Activated CD4-positive, alpha-beta T cell treated with anti-CD3 and anti-CD28 coated beads for 48 hours (primary cell): ENCODE data around the gene DNAH10.

Experiments
- DNase-seq: peaks from one replicate; pipeline ENCODE4 v3.0.0-alpha.2; 2020

The DNAH10 gene

DNA sequence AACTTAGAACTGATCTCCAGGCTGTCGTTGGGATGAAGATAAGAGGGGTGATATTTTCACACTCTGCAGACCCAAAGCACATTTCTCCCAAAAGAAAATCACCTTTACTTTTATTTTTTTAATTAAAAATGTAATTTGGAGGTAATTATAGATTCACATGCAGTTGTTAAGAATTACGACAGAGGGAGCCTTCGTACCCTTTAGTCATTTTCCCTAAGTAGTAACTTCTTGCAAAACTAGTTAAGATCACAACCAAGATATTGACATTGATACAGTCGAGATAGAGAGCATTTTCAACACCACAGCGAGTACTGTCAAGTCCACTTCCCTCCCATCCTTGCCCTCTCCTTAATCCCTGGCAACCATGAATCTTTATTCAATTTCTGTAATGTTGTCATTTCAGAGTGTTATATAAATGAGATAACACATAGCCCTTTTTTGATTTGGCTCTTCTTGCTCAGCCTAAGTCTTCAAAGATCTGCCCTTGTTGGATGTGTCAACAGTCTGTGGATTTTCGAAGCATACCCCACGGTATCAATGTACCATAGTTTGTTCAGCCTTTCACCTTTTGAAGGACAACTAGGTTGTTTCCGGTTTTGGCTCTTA lies 39.6 kb downstream of the DNAH10 start:
- DNase-seq = no peak

DNA sequence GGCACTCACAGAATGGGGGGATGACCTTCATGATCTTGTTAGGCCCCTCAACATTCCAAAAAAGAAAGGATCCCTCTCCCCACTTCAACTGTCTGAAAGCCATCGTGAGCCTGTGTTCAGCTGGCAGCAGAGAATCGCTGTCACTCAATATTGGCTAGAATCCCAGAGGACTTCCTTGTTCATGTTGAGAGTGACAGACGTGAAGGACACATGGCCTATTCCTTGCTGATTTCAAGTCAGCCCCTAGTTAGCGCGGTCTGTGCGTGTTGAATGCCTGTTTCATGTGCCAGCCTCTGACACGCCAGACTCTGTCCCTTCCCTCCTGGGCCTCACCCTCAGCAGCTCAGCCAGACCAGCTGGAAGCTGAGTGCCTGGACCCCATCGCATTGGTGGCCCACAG lies 43.1 kb downstream of the DNAH10 start:
- DNase-seq = no peak

DNA sequence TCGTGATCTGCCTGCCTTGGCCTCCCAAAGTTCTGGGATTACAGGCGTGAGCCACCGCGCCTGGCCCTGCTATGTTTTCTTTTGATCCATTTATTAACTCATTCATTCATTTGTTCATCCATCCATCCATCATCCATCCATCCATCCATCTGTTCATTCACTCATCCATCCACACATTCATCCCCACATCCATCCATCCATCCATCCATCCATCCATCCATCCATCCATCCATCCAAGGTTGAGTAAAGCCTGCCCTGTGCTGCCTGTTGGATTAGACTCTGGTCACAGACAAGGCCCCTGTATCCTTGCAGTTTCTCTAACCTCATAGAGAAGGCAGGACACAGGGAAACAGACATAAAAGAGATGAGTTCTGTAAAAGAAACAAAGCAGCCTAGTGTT lies 44.9 kb downstream of the DNAH10 start:
- DNase-seq = no peak

DNA sequence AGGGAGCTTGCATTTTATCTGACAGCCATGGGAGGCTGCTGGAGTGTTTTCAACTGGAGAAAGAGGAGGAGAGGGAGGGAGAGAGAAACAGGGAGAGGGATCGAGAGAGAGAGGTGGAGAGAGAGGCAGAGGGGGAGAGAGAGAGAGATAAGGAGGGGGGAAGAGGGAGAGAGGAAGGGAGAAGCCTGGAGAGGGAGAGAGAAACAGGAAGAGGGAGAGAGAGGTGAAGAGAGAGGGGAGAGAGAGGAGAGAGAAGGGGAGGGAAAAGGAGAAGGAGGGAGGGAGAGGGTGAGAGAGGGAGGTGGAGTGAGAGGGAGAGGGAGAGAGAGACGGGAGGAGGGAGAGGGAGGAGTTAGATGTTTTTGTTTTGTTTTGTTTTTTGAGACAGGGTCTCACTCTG lies 45.6 kb downstream of the DNAH10 start:
- DNase-seq = no peak

DNA sequence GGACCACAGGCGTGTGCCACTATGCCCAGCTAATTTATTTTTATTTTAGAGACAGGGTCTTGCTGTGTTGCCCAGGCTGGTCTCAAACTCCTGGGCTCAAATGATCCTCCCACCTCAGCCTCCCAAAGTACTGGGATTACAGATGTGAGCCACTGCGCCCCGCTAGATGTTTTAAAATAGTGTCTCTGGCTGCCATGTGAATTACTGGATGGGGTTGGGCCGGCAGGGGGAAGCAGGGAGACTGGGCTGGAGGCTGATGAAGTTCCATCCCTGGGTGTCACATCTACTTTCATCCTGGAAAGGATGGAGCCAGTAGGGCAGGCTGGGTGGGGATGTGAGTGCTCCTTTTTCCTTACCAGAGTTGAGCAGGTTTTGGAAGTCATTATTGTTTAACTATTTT lies 46.1 kb downstream of the DNAH10 start:
- DNase-seq = no peak

DNA sequence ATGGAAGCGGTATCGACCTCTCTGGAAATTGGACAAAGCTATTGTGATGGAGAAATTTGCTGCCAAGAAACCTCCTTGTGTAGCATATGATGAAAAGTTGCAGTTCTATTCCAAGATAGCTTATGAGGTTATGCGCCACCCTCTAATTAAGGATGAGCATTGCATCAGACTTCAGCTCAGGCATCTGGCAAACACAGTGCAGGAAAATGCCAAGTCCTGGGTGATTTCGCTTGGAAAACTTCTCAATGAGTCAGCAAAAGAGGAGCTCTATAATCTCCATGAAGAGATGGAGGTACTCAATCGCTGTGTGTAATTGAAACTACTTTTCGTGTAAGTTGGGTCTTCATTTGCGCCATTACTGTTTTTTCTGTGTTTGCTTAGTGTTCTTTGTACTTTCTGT lies 51.2 kb downstream of the DNAH10 start:
- no peak for DNase-seq

DNA sequence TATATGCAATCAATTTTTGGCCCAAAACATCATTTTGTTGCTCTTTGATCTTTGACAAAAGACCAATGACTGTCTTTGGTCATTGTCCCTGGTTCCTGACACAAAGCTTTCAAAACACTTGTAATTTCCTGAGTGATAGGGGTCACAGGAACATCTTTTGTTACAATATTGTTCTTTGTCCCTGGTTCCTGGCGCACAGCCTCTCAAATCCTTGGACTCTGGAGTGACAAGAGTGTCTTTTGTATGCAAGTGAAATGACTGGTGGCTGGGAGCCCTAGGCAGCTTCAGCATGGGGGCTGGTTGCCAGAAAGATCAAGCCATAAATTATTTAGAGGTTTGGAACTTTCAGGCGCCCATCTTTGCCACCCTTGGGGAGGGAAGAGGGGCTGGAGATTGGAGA lies 53.9 kb downstream of the DNAH10 start:
- no peak for DNase-seq

DNA sequence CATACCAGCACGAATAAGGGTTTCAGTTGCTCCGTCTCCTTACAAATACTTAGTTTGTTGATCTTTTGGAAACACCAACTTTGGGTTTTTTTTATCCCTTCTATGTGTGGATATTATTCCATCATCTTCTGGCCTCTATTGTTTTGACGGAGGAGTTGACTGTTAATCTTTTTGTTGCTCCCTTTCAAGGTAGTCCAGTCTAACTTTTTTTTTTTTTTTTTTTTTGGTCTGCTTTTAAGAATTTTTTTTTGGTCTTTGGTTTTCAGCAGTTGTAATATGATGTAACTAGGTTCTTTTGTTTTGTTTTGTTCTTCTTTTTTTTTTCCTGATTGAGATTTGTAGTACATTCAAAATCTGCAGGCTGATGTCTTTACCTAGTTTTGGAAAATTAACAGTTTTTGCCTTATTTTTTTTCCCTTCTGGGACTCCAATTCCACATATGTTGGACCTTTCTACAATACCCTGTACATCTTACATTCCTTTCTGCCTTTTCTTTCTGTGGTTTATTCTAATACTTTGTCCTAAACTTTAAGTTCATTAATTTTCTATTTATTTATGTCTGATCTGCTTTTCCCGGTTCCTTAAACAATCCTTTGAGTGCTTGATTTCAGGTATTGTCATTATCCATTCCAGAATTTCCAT lies 54.9 kb downstream of the DNAH10 start:
- no peak for DNase-seq

DNA sequence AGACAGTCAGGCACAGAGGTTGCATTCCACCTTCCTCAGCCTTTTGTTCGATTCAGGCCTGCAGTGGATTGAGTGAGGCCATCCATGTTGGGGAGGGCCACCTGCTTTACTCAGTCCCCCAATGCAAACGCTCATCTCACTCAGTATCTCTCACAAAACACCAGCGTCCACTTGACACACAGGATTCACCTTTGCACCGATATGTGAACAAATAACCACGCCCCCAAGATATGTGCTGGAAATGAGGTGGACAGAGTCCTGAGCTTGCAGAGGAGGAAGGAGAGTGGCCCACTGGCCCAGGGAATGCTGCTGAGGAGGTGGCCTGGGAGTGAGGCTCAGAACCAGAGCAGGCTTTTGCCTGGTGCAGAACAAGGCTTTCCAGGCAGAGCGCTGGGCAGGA lies 60.7 kb downstream of the DNAH10 start:
- no peak for DNase-seq

DNA sequence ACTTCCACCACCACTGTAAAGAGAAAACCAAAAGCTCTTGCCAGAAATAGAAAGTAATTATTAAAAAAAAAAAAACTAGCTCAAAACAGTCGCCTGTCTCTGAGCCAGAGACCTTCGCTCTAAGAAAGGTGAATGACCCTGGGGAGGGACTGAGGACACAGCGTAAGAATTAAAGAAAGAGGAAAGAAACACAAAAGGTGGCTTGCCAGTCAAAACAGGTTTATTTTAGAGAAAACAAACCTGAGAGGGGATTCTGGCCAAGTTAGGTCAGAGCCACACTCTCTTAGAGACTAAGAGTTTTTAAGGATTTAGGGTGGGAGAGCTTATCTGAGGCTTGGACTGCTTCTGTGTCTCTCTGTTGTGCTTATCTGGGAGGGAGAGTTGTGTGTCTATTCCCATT lies 66.0 kb downstream of the DNAH10 start:
- no peak for DNase-seq

DNA sequence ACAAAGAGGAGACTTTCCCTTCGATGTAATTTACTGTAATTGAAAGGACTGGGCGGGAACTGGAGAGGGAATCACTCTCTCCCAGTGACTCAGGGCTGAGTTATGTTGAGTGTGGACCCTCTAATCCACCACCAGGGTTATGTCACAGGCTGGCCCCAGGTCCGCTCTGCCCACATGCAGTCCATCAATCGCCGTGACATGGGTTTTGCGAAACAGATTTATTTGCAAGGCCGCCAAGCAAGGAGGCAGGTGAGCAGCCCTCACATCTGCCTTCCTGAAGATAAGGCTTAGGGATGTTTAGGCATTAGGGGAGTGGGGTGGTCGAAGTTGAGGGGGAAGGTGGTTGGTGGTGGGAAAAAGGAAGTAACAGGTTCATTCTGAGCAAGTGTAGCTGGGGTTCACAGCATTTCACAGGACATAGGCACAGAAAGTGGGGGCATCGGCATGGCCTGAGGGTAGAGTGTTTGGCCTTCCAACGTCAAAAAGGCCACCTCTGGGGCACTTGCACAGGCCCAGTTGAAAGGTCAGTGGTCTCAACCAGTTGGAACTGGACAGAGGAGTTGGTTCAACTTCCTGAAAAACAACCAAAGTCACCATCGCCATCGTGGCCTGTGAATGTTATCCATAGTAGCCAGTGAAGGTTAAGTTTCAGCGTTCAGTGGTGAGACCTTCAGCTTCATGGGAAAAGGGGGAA lies 66.9 kb downstream of the DNAH10 start:
- DNase-seq = no peak

DNA sequence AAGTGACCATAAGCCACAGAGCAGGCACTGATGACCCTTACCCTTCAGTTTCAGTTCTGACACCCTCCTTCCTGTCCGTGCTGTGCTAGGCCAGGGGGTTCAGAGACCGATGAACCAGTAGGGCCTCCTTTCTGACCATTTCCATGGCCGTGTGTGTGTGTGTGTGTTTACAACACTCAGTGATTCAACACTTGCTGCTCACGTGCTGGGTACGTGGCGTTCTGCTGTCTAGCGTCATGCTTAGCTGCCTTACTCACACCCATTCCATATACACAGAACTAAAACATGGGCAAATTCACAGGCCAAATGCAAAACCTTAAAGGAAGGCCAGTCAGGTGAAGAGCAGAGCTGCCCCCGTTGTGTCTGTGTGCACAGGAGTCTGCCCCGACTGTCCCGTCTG lies 67.5 kb downstream of the DNAH10 start:
- DNase-seq = no peak

DNA sequence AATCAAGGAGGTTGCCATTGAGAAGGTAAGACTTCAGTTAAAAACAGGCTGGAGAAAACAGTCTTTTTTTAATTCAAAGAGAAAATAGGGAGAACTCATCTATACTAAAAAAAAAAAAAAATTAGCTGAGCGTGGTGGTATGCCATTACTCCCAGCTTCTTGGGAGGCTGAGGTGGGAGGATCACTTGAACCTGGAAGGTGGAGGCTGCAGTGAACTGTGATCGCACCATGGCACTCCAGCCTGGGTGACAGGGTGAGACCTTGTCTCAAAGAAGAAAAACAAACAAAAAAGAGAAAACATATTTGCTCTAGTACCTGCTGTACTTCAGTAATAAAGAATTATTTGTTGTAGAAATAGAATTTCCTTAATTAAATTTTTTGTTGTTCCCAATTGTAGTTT lies 68.6 kb downstream of the DNAH10 start:
- DNase-seq = no peak

DNA sequence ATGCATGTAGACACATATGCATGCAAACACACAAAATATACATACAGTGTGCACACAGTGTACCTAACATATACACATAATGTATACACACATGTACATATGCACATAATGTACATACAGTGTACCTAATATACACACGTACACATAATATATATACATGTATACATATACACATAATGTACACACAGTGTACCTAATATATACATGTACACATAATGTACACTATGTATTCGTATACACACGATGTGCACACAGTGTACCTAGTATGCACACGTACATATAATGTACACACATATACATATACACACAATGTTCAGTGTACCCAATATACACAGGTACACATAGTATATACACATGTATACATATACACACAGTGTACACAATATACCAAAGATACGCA lies 70.0 kb downstream of the DNAH10 start:
- no peak for DNase-seq

DNA sequence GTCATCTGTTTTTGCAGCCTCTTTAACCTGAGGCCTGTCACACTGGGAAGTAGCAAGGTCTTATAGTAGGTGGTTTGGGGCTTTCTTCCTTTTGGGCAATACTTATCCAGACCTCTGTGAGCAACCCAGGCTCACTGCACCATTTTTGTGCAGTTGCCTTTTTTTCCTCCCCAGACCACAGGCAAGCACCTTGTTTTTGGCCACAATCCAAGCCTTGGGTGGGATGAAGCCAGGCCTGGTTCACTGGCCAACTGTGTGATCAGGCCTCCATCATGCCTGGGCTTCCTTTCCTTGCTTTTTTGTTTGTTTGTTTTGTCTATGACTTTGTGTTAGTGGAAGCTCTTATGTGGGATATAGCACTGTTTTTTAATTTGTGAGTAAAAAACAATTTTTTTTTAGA lies 71.7 kb downstream of the DNAH10 start:
- no peak for DNase-seq

DNA sequence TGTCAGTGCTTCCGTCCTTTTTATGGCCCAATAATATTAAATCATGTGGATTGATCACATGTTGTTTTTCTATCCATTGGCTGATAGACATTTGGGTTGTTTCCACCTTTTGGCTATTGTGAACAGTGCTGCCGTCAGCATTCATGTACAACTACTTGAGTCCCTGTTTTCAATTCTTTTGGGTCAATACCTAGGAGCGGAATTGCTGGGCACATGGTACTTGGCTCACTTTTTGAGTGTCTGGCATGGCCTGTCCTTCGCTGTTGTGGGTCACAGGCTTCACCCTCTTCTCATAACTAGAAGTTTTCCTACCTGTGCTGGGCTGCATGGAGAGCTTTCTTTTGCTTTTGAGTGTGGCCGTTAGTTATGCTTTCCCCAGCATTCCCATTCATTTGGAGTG lies 72.7 kb downstream of the DNAH10 start:
- DNase-seq = no peak

DNA sequence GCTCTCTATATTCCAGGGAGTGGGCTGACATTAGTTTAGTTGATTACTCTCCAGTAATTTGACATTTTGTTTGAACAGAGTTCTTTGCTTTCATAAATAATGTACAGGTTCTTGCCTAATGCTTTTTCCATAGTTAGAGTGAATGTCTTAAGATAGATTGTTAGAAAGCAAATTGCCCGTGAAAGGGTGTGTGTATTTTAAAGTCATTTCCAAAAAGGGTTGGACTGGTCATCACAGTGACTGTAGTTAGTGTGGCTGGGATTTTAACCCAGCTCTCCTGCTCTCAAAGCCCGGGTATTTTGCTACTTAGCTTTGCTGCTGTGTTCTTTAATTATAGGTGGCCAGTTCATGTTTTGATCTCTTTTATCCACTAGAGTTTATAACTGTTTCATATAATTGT lies 74.2 kb downstream of the DNAH10 start:
- DNase-seq = no peak

DNA sequence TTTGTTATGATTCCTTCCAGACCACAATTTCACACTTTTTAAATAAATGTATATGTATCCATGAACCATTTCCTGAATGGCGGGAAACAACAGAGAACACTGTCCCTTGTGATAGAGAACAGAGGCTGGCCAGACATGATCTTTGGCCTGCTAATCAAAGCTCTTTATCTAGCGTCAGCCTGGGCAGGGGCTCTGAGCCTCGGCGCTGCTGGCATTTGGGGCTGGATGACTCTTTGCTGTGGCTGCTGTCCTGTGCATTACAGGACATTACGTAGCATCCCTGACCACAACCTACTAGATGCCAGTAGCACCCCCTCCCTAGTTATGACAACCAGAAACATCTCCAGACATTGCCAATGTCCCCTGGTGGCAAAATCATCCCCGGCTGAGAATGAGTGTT lies 77.7 kb downstream of the DNAH10 start:
- no peak for DNase-seq

DNA sequence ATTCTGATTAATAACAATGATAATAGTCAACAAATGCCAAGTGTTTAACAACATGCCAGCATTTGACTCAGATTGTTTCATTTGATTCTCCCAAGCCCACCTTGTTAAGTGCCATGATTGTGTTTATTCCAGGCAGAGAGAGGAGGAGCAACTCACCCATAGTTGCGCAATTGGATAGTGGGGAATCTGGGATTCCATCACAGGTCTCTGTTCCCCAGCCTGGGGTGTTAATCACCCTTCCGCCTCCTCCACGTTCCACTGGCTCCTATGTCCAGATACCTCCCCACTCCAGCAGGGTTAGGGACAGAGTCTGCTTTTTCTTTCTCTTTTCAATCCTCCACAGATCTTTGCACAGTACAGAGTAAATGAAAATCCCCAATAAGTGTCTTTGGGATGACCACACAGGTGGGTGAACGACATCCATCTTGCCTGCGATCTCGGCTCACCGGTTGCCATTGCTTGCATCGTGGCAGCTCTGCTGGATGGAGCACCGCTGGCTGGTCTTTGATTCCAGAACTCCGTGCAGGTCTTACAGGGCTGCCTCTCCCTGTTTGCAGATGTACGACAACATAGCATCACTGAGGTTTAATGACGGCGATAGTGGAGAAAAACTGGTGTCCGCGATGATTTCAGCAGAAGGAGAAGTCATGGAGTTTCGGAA lies 78.8 kb downstream of the DNAH10 start:
- no peak for DNase-seq

DNA sequence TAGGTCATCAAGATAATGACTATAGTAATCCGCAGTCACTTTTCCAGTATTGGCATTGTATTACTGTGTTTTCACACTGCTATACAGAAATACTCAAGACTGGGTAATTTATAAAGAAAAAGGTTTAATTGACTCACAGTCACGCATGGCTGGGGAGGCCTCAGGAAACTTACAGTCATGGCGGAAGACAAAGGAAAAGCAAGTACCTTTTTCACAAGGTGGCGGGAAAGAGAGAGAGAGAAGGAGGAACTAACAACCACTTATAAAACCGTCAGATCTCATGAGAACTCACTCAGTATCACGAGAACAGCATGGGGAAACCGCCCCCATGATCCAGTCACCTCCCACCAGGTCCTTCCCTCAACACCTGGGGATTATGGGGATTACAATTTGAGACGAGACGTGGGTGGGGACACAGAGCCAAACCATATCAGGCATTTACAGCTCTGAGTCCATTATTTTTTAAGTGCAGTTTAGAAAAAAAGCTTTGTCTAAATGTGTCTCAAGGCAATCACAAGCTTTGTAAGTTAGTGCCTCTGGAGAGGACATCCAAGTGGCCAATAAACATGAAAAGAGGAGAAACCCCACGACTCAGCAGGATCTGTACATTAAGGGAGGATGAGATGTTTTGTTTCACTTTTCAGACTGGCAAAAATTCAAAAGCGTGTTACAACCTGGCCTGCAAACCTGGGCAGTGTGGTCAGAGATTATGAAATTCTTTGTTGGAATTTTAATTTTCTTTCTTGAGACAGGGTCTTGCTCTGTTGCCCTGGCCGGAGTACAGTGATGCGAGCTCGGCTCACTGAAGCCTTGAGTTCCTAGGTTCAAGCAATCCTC lies 82.0 kb downstream of the DNAH10 start:
- DNase-seq = no peak

DNA sequence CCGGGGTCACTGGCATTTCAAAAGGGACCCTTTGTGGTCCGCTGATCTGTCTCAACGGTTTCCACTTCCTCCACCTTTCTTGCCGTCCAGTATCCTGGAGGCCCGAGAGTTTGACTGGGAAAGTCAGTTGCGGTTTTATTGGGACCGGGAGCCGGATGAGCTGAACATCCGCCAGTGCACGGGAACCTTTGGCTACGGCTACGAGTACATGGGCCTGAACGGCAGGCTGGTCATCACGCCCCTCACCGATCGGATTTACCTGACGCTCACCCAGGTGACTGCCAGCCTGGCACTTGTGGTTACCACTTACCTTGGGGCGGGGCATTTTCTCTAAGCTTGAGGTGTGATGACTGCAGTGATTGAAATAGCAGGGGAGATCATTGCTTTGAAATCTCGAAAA lies 83.8 kb downstream of the DNAH10 start:
- DNase-seq = no peak

DNA sequence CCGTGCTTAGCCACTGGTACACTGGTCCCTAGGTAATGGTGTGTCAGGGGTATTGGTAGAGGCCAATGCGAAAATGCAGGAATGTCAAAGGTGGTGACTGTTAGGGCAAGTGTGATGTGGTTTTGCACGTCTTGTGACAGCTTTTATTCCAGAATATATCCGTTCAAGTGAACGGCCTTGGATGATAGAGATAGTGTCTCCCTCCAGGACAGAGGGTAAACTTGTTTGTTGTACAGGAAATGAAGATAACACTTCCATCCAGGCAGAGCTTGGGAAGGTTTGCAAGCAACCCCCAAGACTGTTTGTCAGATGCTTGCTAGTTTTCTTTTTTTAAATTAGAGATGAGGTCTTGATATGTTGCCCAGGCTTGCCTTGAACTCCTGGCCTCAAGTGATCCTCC lies 84.2 kb downstream of the DNAH10 start:
- no peak for DNase-seq

DNA sequence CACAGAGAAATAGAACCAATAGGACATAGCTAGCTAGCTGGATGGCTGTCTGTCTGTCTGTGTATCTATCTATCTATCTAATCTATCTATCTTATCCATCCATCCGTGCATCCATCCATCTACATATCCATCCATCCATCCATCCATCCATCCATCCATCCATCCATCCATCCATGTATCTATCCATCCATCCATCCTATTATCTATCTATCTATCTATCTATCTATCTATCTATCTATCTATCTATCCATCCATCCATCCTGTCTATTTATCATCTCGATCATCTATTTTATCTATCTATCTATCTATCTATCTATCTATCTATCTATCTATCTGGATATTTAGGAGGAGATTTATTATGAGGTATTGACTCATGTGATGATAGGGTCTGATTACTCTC lies 84.9 kb downstream of the DNAH10 start:
- no peak for DNase-seq
